Mesodermal cell (in vitro differentiated cells): ENCODE results near the gene TSPAN3.

Source experiments
- H3K27ac ChIP-seq: 2 replicates; pipeline ENCODE4 v1.7.0; 2013; ENCODE audit warnings: mild to moderate bottlenecking, low read depth, low read length, moderate library complexity; ENCODE audit not compliant: severe bottlenecking
- H3K36me3 ChIP-seq: 2 replicates; pipeline ENCODE4 v1.7.1; 2013; ENCODE audit warnings: mild to moderate bottlenecking, low read length, moderate library complexity; ENCODE audit not compliant: control insufficient read depth, insufficient read depth
- H3K4me1 ChIP-seq: one replicate; pipeline ENCODE4 v1.7.1; 2013; ENCODE audit warnings: mild to moderate bottlenecking, low read length; ENCODE audit not compliant: insufficient read depth, control insufficient read depth, poor library complexity, severe bottlenecking
- H3K4me3 ChIP-seq: 2 replicates; pipeline ENCODE4 v1.7.0; 2013; ENCODE audit warnings: low read length, control low read depth, mild to moderate bottlenecking; ENCODE audit not compliant: insufficient read depth, poor library complexity, severe bottlenecking; ENCODE audit errors: extremely low read depth
- H3K9me3 ChIP-seq: 2 replicates; pipeline ENCODE4 v1.7.1; 2013; ENCODE audit warnings: mild to moderate bottlenecking, low read length, moderate library complexity; ENCODE audit not compliant: control insufficient read depth
- WGBS, 2 experiments: methylation state at CpG; one replicate each; pipeline ENCODE4 v1.1.5; 2013; ENCODE audit warnings: missing lambda C conversion rate in 2 of 2; ENCODE audit not compliant: insufficient coverage in 2 of 2; 5-methylcytosine and 5-hydroxymethylcytosine counted together

The TSPAN3 gene

DNA sequence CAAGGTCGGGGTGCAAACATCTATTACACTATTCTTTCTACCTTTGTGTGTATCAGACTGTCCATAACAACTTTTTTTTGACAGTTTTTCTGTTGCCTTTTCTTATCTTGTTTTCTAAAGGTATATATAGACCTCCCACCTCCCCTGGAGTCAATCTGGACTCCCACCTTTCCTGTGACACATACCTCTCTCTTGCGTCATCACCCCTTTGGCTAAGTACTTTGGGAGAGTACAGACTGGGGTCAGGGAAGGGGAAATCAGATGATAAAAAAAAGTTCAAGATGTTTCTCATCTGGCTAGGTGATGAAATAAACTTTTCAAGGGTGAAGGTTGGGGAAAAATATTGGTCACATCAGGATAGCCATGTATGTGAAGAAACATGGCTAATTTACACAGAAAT lies 17.2 kb downstream of the TSPAN3 start:
- no peak overlapping the region for H3K27ac ChIP-seq
- H3K36me3 ChIP-seq, result peaks cover 60% of the 10 kb centered on the region
- 100% methylated on average over 1 of the region's 2 CpGs; no CpG with 5 or more reads in 1 of the 2 experiments for WGBS, 2 experiments
- no peaks in the 10 kb centered on the region for H3K4me1 ChIP-seq
- no peak overlapping the region for H3K4me3 ChIP-seq
- no peaks in the 10 kb centered on the region for H3K9me3 ChIP-seq

GRCh38 chr15:77052556-77052955 lies 18.4 kb downstream of the TSPAN3 start:
- H3K27ac ChIP-seq, result no peak overlapping the region
- no peaks in the 10 kb centered on the region for H3K9me3 ChIP-seq
- H3K4me1 ChIP-seq, result no peaks in the 10 kb centered on the region
- no peak overlapping the region for H3K4me3 ChIP-seq
- peaks cover 68% of the 10 kb centered on the region for H3K36me3 ChIP-seq
- 100% methylated on average over 2 of the region's 2 CpGs for WGBS, 2 experiments

DNA sequence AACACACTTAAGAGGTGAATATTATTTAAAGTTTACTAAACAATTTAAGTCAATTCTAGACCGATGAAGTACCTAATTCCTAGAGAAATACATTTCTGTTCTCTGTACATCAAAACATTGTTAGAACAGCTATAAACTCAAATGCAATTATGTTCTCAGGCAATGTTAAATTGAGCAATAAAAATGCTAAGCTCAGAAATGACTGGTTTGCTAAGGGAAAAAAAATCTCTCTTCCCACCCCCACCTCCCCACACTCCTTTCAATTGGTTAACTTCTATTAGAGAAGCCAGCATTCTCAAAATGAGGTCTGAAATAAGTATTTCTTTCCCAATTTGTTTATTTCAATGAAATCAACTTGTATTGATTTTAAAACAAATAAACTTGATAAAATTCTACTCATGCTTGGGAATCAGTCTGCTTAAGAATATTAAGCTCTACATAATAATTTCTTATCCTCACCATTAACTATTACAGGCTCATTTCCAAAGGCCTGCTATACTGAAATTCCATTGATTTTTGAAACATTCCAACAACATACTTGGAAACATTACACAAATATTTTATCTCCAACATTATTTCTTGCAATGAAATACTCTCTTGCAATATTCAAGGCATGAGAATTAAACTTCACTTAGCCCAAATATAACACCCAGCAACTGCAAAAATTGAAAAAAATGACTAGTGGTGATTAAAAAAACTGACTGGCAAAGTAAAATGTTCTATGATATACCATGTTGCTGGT lies 22.6 kb downstream of the TSPAN3 start:
- H3K27ac ChIP-seq, result no peak overlapping the region
- peaks cover 80% of the 10 kb centered on the region for H3K36me3 ChIP-seq
- H3K9me3 ChIP-seq, result no peaks in the 10 kb centered on the region
- WGBS, 2 experiments, result no CpG with 5 or more reads among the region's 1 CpG
- no peak overlapping the region for H3K4me3 ChIP-seq
- H3K4me1 ChIP-seq, result no peaks in the 10 kb centered on the region

DNA sequence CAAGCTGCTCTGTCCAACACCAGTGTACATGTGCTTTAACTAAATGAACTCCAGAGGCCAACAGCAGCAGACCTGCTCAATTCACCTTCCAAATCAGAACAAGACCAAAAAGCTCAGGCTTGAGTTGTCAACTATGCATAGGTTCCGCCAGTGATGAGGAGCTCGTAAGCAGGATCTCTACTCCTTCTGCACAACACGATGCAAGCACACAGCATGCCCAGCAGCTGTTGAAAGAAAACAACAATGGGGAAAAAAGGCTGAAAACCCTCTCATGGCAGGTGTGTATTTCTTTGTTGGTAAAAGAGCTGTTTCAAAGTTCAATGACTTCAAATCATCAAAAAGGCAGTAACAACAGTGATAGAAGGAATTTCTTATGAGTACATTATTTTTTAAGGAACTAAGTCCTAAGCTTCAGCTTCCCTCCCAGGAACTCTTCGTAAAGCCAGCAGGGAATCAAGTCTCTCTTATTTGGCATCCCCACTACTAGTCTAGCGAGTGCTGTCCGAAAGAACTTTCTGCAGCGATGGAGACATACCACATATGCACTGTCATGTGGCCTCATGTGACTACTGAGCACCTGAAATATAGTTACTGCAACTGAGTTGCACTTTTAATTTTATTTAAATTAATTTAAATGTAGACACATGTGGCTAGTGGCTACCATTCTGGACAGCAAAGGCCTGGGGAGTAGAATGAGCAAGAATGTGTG lies 24.1 kb downstream of the TSPAN3 start:
- Histone ChIP-seq H3K4me1 (no peaks in the 10 kb centered on the region), H3K27ac (no peak overlapping the region), H3K36me3 (peaks cover 77% of the 10 kb centered on the region), H3K4me3 (no peak overlapping the region), H3K9me3 (no peaks in the 10 kb centered on the region)
- WGBS, 2 experiments, result 98 to 100% methylated on average over 4 to 5 of the region's 7 CpGs

DNA sequence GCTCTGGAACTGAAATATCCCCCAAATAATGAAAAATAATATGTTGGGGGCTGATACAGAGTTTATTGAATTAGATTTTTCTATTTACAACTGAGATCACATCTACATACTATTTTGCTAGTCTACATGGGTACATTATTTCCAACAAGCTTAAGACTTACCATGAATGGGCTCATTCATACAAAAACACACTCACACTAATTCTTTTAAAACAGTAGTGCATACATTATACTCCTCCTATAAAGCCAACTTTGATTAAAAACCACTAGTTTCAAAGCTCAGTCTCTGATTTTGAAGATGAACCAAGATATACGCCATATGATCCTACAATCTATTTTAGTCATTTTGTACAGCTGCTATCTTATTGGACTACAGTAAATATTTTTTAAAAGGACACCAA lies 24.9 kb downstream of the TSPAN3 start:
- WGBS, 2 experiments, result 80% methylated on average over 1 of the region's 1 CpG; no CpG with 5 or more reads in 1 of the 2 experiments
- Histone ChIP-seq H3K4me1 (no peaks in the 10 kb centered on the region), H3K9me3 (no peaks in the 10 kb centered on the region), H3K27ac (no peak overlapping the region), H3K36me3 (peaks cover 72% of the 10 kb centered on the region), H3K4me3 (no peak overlapping the region)

GRCh38 chr15:77044228-77045042 lies 26.5 kb downstream of the TSPAN3 start:
- H3K36me3 ChIP-seq, result peaks cover 62% of the 10 kb centered on the region
- H3K4me1 ChIP-seq, result no peaks in the 10 kb centered on the region
- no peak overlapping the region for H3K4me3 ChIP-seq
- no peak overlapping the region for H3K27ac ChIP-seq
- H3K9me3 ChIP-seq, result no peaks in the 10 kb centered on the region
- WGBS, 2 experiments, result 90 to 96% methylated on average over 6 of the region's 7 CpGs

- peaks cover 56% of the 10 kb centered on the region for H3K36me3 ChIP-seq
- no peak overlapping the region for H3K4me3 ChIP-seq
- no peak overlapping the region for H3K27ac ChIP-seq
- WGBS, 2 experiments, result 89% methylated on average over 15 to 18 of the region's 20 CpGs
- no peaks in the 10 kb centered on the region for H3K9me3 ChIP-seq
- no peaks in the 10 kb centered on the region for H3K4me1 ChIP-seq
These were observed 27.7 kb downstream of the TSPAN3 start for GRCh38 chr15:77042955-77043920.

DNA sequence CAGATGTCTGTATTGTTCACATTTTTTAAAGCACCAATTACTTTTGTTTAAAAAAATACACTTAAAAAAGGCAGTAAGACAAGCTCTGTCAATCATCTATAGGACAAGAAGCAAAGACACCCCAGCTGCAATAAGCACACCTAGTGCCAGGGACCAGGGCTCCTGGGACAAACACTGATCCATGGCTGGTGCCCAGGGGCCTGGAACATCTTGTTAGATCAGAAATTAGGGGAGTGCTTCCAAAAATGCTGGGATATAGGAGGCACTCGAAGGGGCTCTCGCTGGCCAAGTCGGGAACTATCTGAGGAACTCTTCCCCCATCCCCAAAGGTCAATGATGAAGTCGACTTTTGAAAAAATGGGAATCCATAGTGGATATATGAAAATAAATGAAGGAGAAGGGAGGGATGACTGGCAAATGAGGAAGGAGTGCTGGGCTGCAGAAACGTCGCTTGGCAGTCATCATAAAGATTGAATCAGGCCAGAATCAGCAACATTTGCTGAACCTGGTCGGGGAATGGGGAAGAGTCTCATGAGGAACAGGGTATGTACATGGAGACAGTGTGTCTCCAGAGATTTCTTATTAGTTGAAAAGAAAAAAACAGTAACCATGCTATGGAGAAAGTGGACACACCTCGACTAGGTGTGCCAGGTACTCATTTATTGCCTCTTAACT lies 28.5 kb downstream of the TSPAN3 start:
- H3K9me3 ChIP-seq, result no peaks in the 10 kb centered on the region
- no peaks in the 10 kb centered on the region for H3K4me1 ChIP-seq
- no peak overlapping the region for H3K4me3 ChIP-seq
- H3K36me3 ChIP-seq, result peaks cover 50% of the 10 kb centered on the region
- no peak overlapping the region for H3K27ac ChIP-seq
- WGBS, 2 experiments, result 93 to 94% methylated on average over 5 of the region's 8 CpGs

DNA sequence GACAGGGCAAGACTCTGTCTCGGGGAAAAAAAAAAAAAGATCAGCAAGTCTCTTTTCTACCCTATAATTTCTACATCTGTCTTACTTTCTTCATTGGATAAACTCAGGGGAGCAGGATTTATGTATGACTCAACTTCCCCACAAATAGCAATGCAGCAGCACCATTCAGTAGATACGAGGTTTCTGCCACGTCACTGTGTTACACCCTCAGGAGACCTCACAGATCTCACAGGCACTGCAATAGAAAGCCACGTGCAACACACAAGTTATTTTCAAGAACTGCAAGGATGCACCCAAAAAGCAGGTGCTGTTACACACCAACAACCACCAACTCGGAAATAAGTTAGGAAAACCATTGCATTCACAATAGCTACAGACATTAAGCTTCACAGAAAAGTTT lies 30.2 kb downstream of the TSPAN3 start:
- Histone ChIP-seq H3K4me1 (no peaks in the 10 kb centered on the region), H3K27ac (no peak overlapping the region), H3K9me3 (no peaks in the 10 kb centered on the region), H3K36me3 (peaks cover 51% of the 10 kb centered on the region), H3K4me3 (no peak overlapping the region)
- 81 to 96% methylated on average over 3 to 4 of the region's 5 CpGs for WGBS, 2 experiments
